Measurements from ENCODE around the gene RHOT2. TPM values are rescaled to one million over a fixed set of nuclear protein-coding genes. Genes with fewer than 3 reads are reported as not detected.

Gene RHOT2
- total and polyA plus RNA-seq, 2 of the 8 experiments (the other 6 are each of a cell fraction or from before 2014, with no cell fraction given), result 149 to 194 TPM

DNA sequence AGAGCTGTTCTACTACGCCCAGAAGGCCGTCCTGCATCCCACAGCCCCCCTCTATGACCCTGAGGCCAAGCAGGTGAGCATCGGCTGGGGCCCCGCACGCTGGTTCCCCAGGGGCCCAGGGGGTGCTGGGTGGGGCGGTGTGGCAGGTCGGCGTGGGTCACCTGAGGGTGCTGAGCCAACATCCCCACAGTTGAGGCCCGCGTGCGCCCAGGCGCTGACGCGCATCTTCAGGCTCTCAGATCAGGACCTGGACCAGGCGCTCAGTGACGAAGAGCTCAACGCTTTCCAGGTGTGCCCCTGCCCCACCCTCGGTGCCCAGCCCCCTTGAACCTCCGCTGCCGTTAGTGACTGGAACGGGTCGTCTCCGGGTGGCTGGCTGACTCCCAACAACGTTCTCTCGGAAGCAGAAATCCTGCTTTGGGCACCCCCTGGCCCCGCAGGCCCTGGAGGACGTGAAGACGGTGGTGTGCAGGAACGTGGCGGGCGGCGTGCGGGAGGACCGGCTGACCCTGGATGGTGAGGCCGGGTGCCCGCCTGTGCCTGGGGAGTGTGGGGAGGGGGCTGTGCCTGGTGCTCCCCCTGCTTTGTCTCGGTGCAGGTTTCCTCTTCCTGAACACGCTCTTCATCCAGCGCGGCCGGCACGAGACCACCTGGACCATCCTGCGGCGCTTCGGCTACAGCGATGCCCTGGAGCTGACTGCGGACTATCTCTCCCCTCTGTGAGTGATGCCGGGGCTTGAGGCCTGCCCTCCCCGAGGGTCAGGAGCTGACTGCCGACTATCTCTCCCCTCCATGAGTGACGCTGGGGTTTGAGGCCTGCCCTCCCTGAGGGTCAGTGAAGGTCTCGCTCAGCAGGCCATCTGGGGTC lies 2.8 kb downstream of the RHOT2 start:
- no peak for DNase-seq (ENCODE audit: low read depth in 1 of 2, low spot score in 2 of 2)
- H4K5ac ChIP-seq (ENCODE audit: insufficient read length, low read depth, low read length), result no peak overlapping the region
- H3K4me3 ChIP-seq (ENCODE audit: extremely low read depth in 1 of 4, insufficient read depth in 2 of 4, low read depth in 3 of 4, low read length in 4 of 4), result no peak overlapping the region
- H3K56ac ChIP-seq (replicated peaks; ENCODE audit: insufficient read length, low read depth, low read length), result no peak overlapping the region
- no peak overlapping the region for H3K27ac ChIP-seq (ENCODE audit: low read depth, low read length)
- H2BK120ac ChIP-seq (replicated peaks; ENCODE audit: low read depth, low read length), result no peak overlapping the region
- no peak overlapping the region for H3K23ac ChIP-seq (ENCODE audit: insufficient read length)
- H3K14ac ChIP-seq (ENCODE audit: insufficient read length), result no peak overlapping the region
- no peak overlapping the region for H3K18ac ChIP-seq (ENCODE audit: extremely low read depth, low read length)
- H4K8ac ChIP-seq (ENCODE audit: extremely low read depth, insufficient read depth, low read length), result peak overlapping the region; percentile 35; the same call in 1 of the 2 replicates
- peaks cover 5 to 30% of the 10 kb centered on the region in 2 experiments for H4K20me1 ChIP-seq (replicated peaks in 1 of 2; ENCODE audit: control insufficient read depth in 1 of 2, insufficient read depth in 2 of 2, low read length in 2 of 2)
- H3K27me3 ChIP-seq (replicated peaks in 1 of 4; ENCODE audit: control insufficient read depth in 3 of 4, extremely low read depth in 1 of 4, insufficient read depth in 3 of 4, low read length in 3 of 4), result no peaks in the 10 kb centered on the region
- 94% methylated on average over 32 of the region's 52 CpGs; no CpG with 5 or more reads in 1 of the 2 experiments for WGBS, 2 experiments (ENCODE audit: extremely low coverage in 1 of 2, insufficient coverage in 1 of 2, insufficient read length in 1 of 2, insufficient replicate concordance in 2 of 2, low coverage in 1 of 2, low lambda C conversion rate in 2 of 2, missing lambda C conversion rate in 1 of 2)
- POLR2A ChIA-PET (ENCODE audit: partially characterized antibody), result interaction anchor here (0.8 to 17.4 kb wide), 4 partner anchors 8 to 37 kb away, joined by 3 to 214 read pairs (median 4); partner anchors contain the start of genes JMJD8, RHBDL1 and STUB1
- no peak overlapping the region for H4K91ac ChIP-seq (replicated peaks; ENCODE audit: insufficient read length, low read length)
- no peak overlapping the region for H2AFZ ChIP-seq (ENCODE audit: low read length)
- peaks cover 14 to 44% (median 33%) of the 10 kb centered on the region in 4 experiments for H3K36me3 ChIP-seq (ENCODE audit: control insufficient read depth in 2 of 4, insufficient read depth in 4 of 4, low read length in 3 of 4)
- FAIRE-seq, result no peak
- no peak overlapping the region for H2BK12ac ChIP-seq (ENCODE audit: low read depth, low read length)
- peaks cover 0 to 18% (median 16%) of the 10 kb centered on the region in 4 experiments; a peak in 6 of 7 replicates for H3K4me1 ChIP-seq (replicated peaks in 1 of 4; ENCODE audit: control insufficient read depth in 3 of 4, insufficient read depth in 4 of 4, low read length in 3 of 4)
- no peak overlapping the region for H3K9ac ChIP-seq (replicated peaks in 1 of 4; ENCODE audit: extremely low read depth in 1 of 4, low read depth in 3 of 4, low read length in 3 of 4)
- H3K4ac ChIP-seq (replicated peaks; ENCODE audit: insufficient read length, low read depth, low read length), result no peak overlapping the region
- H3K23me2 ChIP-seq (ENCODE audit: low read depth, low read length), result peaks cover 12% of the 10 kb centered on the region
- H2BK5ac ChIP-seq (ENCODE audit: low read depth, low read length), result no peak overlapping the region
- CTCF ChIA-PET (ENCODE audit: partially characterized antibody), result interaction anchor here (1.1 to 12.0 kb wide), 5 partner anchors 11 to 145 kb away, joined by 3 to 75 read pairs (median 5); partner anchors contain the start of gene WDR24
- no peak overlapping the region for H2BK15ac ChIP-seq (ENCODE audit: low read length)
- no peak overlapping the region for H3K4me2 ChIP-seq (ENCODE audit: insufficient read depth in 1 of 2, low read depth in 2 of 2, low read length in 2 of 2)
- peaks cover 0 to 13% of the 10 kb centered on the region in 2 experiments; a peak in 1 of 4 replicates for H3K79me2 ChIP-seq (ENCODE audit: control insufficient read depth in 1 of 2, insufficient read depth in 2 of 2, low read length in 2 of 2)
- H3K9me3 ChIP-seq (ENCODE audit: insufficient read depth in 2 of 2, low read depth in 1 of 2, low read length in 1 of 2), result no peaks in the 10 kb centered on the region
- no peak overlapping the region for H2BK20ac ChIP-seq (ENCODE audit: low read length)
- H3K79me1 ChIP-seq (ENCODE audit: low read depth, low read length), result peaks cover 13% of the 10 kb centered on the region
- no peak overlapping the region for H2AK5ac ChIP-seq (ENCODE audit: low read depth, low read length)
- TF ChIP-seq GTF2F1 (IDR thresholded peaks at IDR 0.05; ENCODE audit: borderline replicate concordance, low read depth, low read length), result no peak
- no peak for TF ChIP-seq KDM1A (IDR thresholded peaks at IDR 0.05; ENCODE audit: borderline replicate concordance, low read length)
- no peak for TF ChIP-seq BRCA1 (IDR thresholded peaks at IDR 0.05; ENCODE audit: low read depth, low read length)
- no peak for TF ChIP-seq SIX5 (IDR thresholded peaks at IDR 0.05; ENCODE audit: low read depth, low read length)
- no peak for TF ChIP-seq KDM5A (IDR thresholded peaks at IDR 0.05; ENCODE audit: low read length)
- TF ChIP-seq SRF (IDR thresholded peaks at IDR 0.05; ENCODE audit: low read depth, low read length), result no peak
- TF ChIP-seq POLR2AphosphoS5 (IDR thresholded peaks at IDR 0.05; ENCODE audit: low read depth, low read length), result no peak
- TF ChIP-seq CTBP2 (IDR thresholded peaks at IDR 0.05; ENCODE audit: borderline replicate concordance, insufficient read depth, insufficient read length, low read length), result no peak
- TF ChIP-seq, protein P1, sequence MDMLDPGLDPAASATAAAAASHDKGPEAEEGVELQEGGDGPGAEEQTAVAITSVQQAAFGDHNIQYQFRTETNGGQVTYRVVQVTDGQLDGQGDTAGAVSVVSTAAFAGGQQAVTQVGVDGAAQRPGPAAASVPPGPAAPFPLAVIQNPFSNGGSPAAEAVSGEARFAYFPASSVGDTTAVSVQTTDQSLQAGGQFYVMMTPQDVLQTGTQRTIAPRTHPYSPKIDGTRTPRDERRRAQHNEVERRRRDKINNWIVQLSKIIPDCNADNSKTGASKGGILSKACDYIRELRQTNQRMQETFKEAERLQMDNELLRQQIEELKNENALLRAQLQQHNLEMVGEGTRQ (IDR thresholded peaks at IDR 0.05; ENCODE audit: low read length), result no peak
- no peak for TF ChIP-seq BACH1 (IDR thresholded peaks at IDR 0.05; ENCODE audit: low read length)
- TF ChIP-seq CBX5 (IDR thresholded peaks at IDR 0.05; ENCODE audit: low read depth, low read length), result no peak

Data from H1 (cell line).